GM12878 (cell line): ENCODE measurements around the gene RBM8A. TPM values are rescaled to one million over a fixed set of nuclear protein-coding genes. Genes with fewer than 3 reads are reported as not detected.

Source experiments
- ATAC-seq: fragments of 200-7000 bp; cut with Tn5 transposase; 3 replicates; pipeline ENCODE4 v1.9.1; 2020; ENCODE audit warnings: mild to moderate bottlenecking, moderate library complexity
- BruUV-seq: library from RNA; stranded (reverse); fragments of 400-500 nt; replicated peaks from 2 replicates; lab custom pipeline; 2021; lab: Mats Ljungman, UMichigan
- CTCF ChIA-PET: fragments of 300-600 bp; sonication (Branson Sonifier 250); formaldehyde crosslinking; extraction: SDS; loops from one replicate; lab custom pipeline; 2021; ENCODE audit warnings: inconsistent platforms; lab: Yijun Ruan, JAX
- POLR2A ChIA-PET: fragments of 350-600 bp; formaldehyde crosslinking; extraction: SDS; loops from one replicate; lab custom pipeline; 2021; ENCODE audit warnings: inconsistent platforms; lab: Charles Lee
- RAD21 ChIA-PET: fragments of 300-600 bp; sonication (Branson Sonifier 250); formaldehyde crosslinking; loops from one replicate; lab custom pipeline; 2023; ENCODE audit warnings: antibody characterized with exemption; ENCODE audit not compliant: unreplicated experiment; lab: Charles Lee
- SMC1A ChIA-PET: fragments of 300-600 bp; sonication (Branson Sonifier 250); formaldehyde crosslinking; loops from one replicate; lab custom pipeline; 2023; ENCODE audit not compliant: unreplicated experiment, uncharacterized antibody; lab: Charles Lee
- DNase-seq: peaks from one replicate; pipeline ENCODE4 v3.0.0-alpha.2; 2011; ENCODE audit warnings: low read depth, low spot score
- FAIRE-seq: peaks from 3 replicates; lab custom pipeline; 2011; peaks lifted over from hg19 to GRCh38; lab: Jason Lieb, UNC
- H2AFZ ChIP-seq: 2 replicates; pipeline ENCODE4 v1.6.0; 2011; ENCODE audit warnings: low read depth, low read length, control low read depth; ENCODE audit not compliant: control insufficient read depth
- H3K27ac ChIP-seq: 2 replicates; pipeline ENCODE4 v1.5.1; 2011; ENCODE audit warnings: control low read depth; ENCODE audit not compliant: control insufficient read depth, insufficient read depth
- H3K27me3 ChIP-seq, 2 experiments: replicated peaks in 1 of 2; 2 replicates each; pipeline versions ENCODE4 v1.6.0 to v1.6.1; 2011; ENCODE audit warnings: low read length in 1 of 2; ENCODE audit not compliant: control insufficient read depth in 2 of 2, insufficient read depth in 2 of 2
- H3K36me3 ChIP-seq, 2 experiments: 2 replicates each; pipeline ENCODE4 v1.5.1; 2011; ENCODE audit warnings: low read length in 1 of 2; ENCODE audit not compliant: control insufficient read depth in 2 of 2, insufficient read depth in 2 of 2
- H3K4me1 ChIP-seq: 2 replicates; pipeline ENCODE4 v1.6.1; 2011; ENCODE audit warnings: mild to moderate bottlenecking, low read length, moderate library complexity, mixed read lengths; ENCODE audit not compliant: control insufficient read depth, insufficient read depth
- H3K4me2 ChIP-seq: 2 replicates; pipeline ENCODE4 v1.6.0; 2011; ENCODE audit warnings: control low read depth; ENCODE audit not compliant: control insufficient read depth, insufficient read depth
- H3K4me3 ChIP-seq: fragments of 200-600 bp; sonication (generic); 2 replicates; pipeline ENCODE4 v1.5.1; 2016
- H3K79me2 ChIP-seq: 2 replicates; pipeline ENCODE4 v1.6.0; 2011; ENCODE audit warnings: low read length; ENCODE audit not compliant: control insufficient read depth, insufficient read depth
- H3K9ac ChIP-seq: 2 replicates; pipeline ENCODE4 v1.8.0; 2011; ENCODE audit warnings: low read length, control low read depth, mixed read lengths; ENCODE audit not compliant: control insufficient read depth, insufficient read depth
- H3K9me3 ChIP-seq: replicated peaks from 3 replicates; pipeline ENCODE4 v1.5.1; 2011; ENCODE audit warnings: mild to moderate bottlenecking, low read length; ENCODE audit not compliant: control insufficient read depth, insufficient read depth
- H4K20me1 ChIP-seq: 2 replicates; pipeline ENCODE4 v1.6.0; 2011; ENCODE audit not compliant: control insufficient read depth, insufficient read depth
- CBX3 ChIP-seq: fragments of 200-600 bp; sonication (generic); IDR thresholded peaks from 2 replicates; pipeline ENCODE4 v1.6.1; 2016; ENCODE audit warnings: low read depth, borderline replicate concordance
- CHD1 ChIP-seq: IDR thresholded peaks from 2 replicates; pipeline ENCODE4 v1.6.1; 2012; ENCODE audit warnings: low read depth, low read length, improper control_type of control experiment
- CREB1 ChIP-seq: IDR thresholded peaks from 2 replicates; pipeline ENCODE4 v1.6.1; 2012; ENCODE audit warnings: low read depth, mild to moderate bottlenecking, inconsistent platforms
- DPF2 ChIP-seq: fragments of 450-650 bp; IDR thresholded peaks from 2 replicates; pipeline ENCODE4 v1.6.1; 2017; ENCODE audit warnings: mild to moderate bottlenecking
- HDAC6 ChIP-seq: fragments of 200-600 bp; sonication (generic); IDR thresholded peaks from one replicate; pipeline ENCODE4 v1.8.0; 2017; ENCODE audit warnings: antibody characterized with exemption; ENCODE audit not compliant: unreplicated experiment
- LARP7 ChIP-seq: fragments of 450-650 bp; IDR thresholded peaks from 2 replicates; pipeline ENCODE4 v1.6.1; 2017; ENCODE audit warnings: mild to moderate bottlenecking
- MTA3 ChIP-seq: IDR thresholded peaks from 2 replicates; pipeline ENCODE4 v1.6.1; 2012; ENCODE audit warnings: low read length, inconsistent platforms, borderline replicate concordance
- POU2F2 ChIP-seq: IDR thresholded peaks from 3 replicates; pipeline ENCODE4 v1.6.1; 2011; ENCODE audit warnings: low read depth, mild to moderate bottlenecking, low read length, borderline replicate concordance
- RAD51 ChIP-seq: fragments of 450-650 bp; IDR thresholded peaks from 2 replicates; pipeline ENCODE4 v1.6.1; 2016; ENCODE audit warnings: moderate library complexity, mild to moderate bottlenecking, inconsistent platforms
- RUNX3 ChIP-seq: IDR thresholded peaks from 2 replicates; pipeline ENCODE4 v1.6.1; 2012; ENCODE audit warnings: low read length, inconsistent platforms
- SMAD1 ChIP-seq: fragments of 450-650 bp; IDR thresholded peaks from 2 replicates; pipeline ENCODE4 v1.6.1; 2018; ENCODE audit warnings: mild to moderate bottlenecking, low read depth; ENCODE audit not compliant: partially characterized antibody
- SREBF2 ChIP-seq: IDR thresholded peaks from 2 replicates; pipeline ENCODE4 v1.6.1; 2012; ENCODE audit warnings: mild to moderate bottlenecking, low read length
- TAF1 ChIP-seq: IDR thresholded peaks from 2 replicates; pipeline ENCODE4 v1.6.1; 2011; ENCODE audit warnings: mild to moderate bottlenecking, low read depth, low read length, borderline replicate concordance
- ZNF207 ChIP-seq: fragments of 450-650 bp; IDR thresholded peaks from 2 replicates; pipeline ENCODE4 v1.6.1; 2014; ENCODE audit warnings: antibody characterized with exemption, mild to moderate bottlenecking, borderline replicate concordance
- WGBS: methylation state at CpG from one replicate; pipeline ENCODE4 v1.1.6; 2016; ENCODE audit warnings: low lambda C conversion rate; ENCODE audit not compliant: insufficient replicate concordance, insufficient coverage; ENCODE audit errors: missing lambda C conversion rate; 5-methylcytosine and 5-hydroxymethylcytosine counted together
- in situ Hi-C: fragments of 300-500 bp; cut with MboI; formaldehyde crosslinking; loops from 9 replicates; pipeline ENCODE4 v1.14.3; 2018; ENCODE audit warnings: mixed read lengths
- intact Hi-C: fragments of 100-400 bp; cut with micrococcal nuclease; formaldehyde crosslinking; loops from one replicate; pipeline ENCODE4 v1.14.2; 2022; ENCODE audit not compliant: unreplicated experiment
- polyA plus RNA-seq, 11 experiments: library from polyadenylated mRNA; depleted of rRNA in 4 of 11; unstranded in 6 of 11; stranded (reverse) in 5 of 11; fragments of >200 nt; fragmentation: Nextera tagmentation in 4 of 11; fragmentation: Illumina TruSeq in 1 of 11; extraction: Ambion mirVana in 4 of 11; extraction: Trizol in 1 of 11; gene quantifications; 1 replicate in 1 of 11; 2 replicates in 10 of 11; pipeline versions ENCODE4 v1.2.1 to v1.2.3, GENCODE V29; 2011 to 2016; ENCODE audit warnings: inconsistent platforms in 2 of 11, missing spikeins in 2 of 11, low read depth in 1 of 11
- total RNA-seq, 4 experiments: library from RNA; depleted of rRNA in 3 of 4; stranded (reverse); fragments of >200 nt in 3 of 4; fragmentation: Illumina TruSeq in 1 of 4; extraction: Trizol in 1 of 4; gene quantifications; 2 replicates each; pipeline versions ENCODE4 v1.2.1 to v1.2.3, GENCODE V29; 2013 to 2021
- TF ChIP-seq, protein P1 (sequence below): IDR thresholded peaks from 2 replicates; pipeline ENCODE4 v1.6.1; 2012; ENCODE audit warnings: low read depth, low read length, improper control_type of control experiment
- TF ChIP-seq, protein P2 (sequence below): fragments of 450-650 bp; IDR thresholded peaks from 2 replicates; pipeline ENCODE4 v1.6.1; 2016; ENCODE audit warnings: mild to moderate bottlenecking
- TF ChIP-seq, protein P3 (sequence below): fragments of 150-350 bp; IDR thresholded peaks from 2 replicates; pipeline ENCODE4 v1.6.1; 2016; ENCODE audit warnings: low read depth, low read length
- TF ChIP-seq, protein P4 (sequence below): IDR thresholded peaks from 2 replicates; pipeline ENCODE4 v1.6.1; 2011; ENCODE audit warnings: low read depth, mild to moderate bottlenecking, low read length, moderate library complexity, borderline replicate concordance; ENCODE audit errors: extremely low read depth
- TF ChIP-seq, protein P5 (sequence below): fragments of 450-650 bp; IDR thresholded peaks from 2 replicates; pipeline ENCODE4 v1.6.1; 2017; ENCODE audit warnings: borderline replicate concordance

RBM8A gene
- total and polyA plus RNA-seq, 10 of the 15 experiments (the other 5 are each of a cell fraction or from before 2014, with no cell fraction given), result 110 to 1,248 (median 248) TPM

DNA sequence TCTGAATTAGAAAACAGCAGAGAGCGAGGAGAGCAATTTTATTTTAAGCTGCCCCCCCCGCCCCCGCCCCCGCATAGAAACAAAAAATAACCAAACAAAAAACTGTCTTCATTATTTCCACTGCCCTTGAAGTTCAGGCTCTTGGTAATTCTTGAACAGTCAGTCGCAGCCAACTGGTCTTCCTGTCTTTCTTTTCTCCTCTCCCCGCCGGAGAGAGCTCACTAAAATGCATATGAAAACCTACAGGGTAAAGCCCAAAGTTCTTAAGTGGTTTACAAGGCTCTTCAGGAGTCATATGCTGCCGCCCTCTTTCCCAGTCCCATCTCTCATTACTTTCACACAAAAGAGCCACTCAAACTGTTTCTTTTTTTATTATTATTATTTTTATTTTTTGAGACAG lies 40.5 kb downstream of the RBM8A start:
- Histone ChIP-seq H3K4me1 (no peaks in the 10 kb centered on the region), H2AFZ (no peak overlapping the region), H3K27ac (no peak overlapping the region), H3K9me3 (no peaks in the 10 kb centered on the region), H3K27me3 (peaks cover 2 to 7% of the 10 kb centered on the region in 2 experiments; a peak in 2 of 4 replicates), H4K20me1 (no peaks in the 10 kb centered on the region), H3K4me2 (no peak overlapping the region), H3K79me2 (no peaks in the 10 kb centered on the region), H3K9ac (no peak overlapping the region), H3K4me3 (no peak overlapping the region), H3K36me3 (no peaks in the 10 kb centered on the region)
- intact Hi-C loops (no loop called here), in situ Hi-C loops (no loop called here)
- RAD21 ChIA-PET, result interaction anchor here (0.6 kb wide), 1 partner anchor 26 kb away, joined by 3 read pairs; no protein-coding TSS in a partner anchor
- BruUV-seq, result no TSS peak
- CTCF ChIA-PET, result interaction anchor here (0.6 to 2.7 kb wide), 5 partner anchors 23 to 45 kb away, joined by 3 to 9 read pairs (median 6); partner anchors contain the start of genes ITGA10, NUDT17 and PIAS3
- POLR2A ChIA-PET, result interaction anchor here (0.6 kb wide), 1 partner anchor 179 kb away, joined by 3 read pairs; the partner anchor contains the start of gene PDZK1
- no peak for FAIRE-seq
- ATAC-seq, result no peak
- 68% methylated on average over 8 of the region's 8 CpGs for WGBS
- no peak for DNase-seq
- SMC1A ChIA-PET, result no interaction called here
- TF ChIP-seq POU2F2, result no peak
- TF ChIP-seq, protein P1, sequence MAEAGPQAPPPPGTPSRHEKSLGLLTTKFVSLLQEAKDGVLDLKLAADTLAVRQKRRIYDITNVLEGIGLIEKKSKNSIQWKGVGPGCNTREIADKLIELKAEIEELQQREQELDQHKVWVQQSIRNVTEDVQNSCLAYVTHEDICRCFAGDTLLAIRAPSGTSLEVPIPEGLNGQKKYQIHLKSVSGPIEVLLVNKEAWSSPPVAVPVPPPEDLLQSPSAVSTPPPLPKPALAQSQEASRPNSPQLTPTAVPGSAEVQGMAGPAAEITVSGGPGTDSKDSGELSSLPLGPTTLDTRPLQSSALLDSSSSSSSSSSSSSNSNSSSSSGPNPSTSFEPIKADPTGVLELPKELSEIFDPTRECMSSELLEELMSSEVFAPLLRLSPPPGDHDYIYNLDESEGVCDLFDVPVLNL, result no peak
- TF ChIP-seq RUNX3, result no peak
- TF ChIP-seq CREB1, result no peak
- TF ChIP-seq, protein P2, sequence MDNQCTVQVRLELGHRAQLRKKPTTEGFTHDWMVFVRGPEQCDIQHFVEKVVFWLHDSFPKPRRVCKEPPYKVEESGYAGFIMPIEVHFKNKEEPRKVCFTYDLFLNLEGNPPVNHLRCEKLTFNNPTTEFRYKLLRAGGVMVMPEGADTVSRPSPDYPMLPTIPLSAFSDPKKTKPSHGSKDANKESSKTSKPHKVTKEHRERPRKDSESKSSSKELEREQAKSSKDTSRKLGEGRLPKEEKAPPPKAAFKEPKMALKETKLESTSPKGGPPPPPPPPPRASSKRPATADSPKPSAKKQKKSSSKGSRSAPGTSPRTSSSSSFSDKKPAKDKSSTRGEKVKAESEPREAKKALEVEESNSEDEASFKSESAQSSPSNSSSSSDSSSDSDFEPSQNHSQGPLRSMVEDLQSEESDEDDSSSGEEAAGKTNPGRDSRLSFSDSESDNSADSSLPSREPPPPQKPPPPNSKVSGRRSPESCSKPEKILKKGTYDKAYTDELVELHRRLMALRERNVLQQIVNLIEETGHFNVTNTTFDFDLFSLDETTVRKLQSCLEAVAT, result no peak
- TF ChIP-seq, protein P3, sequence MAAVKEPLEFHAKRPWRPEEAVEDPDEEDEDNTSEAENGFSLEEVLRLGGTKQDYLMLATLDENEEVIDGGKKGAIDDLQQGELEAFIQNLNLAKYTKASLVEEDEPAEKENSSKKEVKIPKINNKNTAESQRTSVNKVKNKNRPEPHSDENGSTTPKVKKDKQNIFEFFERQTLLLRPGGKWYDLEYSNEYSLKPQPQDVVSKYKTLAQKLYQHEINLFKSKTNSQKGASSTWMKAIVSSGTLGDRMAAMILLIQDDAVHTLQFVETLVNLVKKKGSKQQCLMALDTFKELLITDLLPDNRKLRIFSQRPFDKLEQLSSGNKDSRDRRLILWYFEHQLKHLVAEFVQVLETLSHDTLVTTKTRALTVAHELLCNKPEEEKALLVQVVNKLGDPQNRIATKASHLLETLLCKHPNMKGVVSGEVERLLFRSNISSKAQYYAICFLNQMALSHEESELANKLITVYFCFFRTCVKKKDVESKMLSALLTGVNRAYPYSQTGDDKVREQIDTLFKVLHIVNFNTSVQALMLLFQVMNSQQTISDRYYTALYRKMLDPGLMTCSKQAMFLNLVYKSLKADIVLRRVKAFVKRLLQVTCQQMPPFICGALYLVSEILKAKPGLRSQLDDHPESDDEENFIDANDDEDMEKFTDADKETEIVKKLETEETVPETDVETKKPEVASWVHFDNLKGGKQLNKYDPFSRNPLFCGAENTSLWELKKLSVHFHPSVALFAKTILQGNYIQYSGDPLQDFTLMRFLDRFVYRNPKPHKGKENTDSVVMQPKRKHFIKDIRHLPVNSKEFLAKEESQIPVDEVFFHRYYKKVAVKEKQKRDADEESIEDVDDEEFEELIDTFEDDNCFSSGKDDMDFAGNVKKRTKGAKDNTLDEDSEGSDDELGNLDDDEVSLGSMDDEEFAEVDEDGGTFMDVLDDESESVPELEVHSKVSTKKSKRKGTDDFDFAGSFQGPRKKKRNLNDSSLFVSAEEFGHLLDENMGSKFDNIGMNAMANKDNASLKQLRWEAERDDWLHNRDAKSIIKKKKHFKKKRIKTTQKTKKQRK, result no peak
- no peak for TF ChIP-seq MTA3
- TF ChIP-seq, protein P4, sequence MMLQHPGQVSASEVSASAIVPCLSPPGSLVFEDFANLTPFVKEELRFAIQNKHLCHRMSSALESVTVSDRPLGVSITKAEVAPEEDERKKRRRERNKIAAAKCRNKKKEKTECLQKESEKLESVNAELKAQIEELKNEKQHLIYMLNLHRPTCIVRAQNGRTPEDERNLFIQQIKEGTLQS, result no peak
- TF ChIP-seq, protein P5, sequence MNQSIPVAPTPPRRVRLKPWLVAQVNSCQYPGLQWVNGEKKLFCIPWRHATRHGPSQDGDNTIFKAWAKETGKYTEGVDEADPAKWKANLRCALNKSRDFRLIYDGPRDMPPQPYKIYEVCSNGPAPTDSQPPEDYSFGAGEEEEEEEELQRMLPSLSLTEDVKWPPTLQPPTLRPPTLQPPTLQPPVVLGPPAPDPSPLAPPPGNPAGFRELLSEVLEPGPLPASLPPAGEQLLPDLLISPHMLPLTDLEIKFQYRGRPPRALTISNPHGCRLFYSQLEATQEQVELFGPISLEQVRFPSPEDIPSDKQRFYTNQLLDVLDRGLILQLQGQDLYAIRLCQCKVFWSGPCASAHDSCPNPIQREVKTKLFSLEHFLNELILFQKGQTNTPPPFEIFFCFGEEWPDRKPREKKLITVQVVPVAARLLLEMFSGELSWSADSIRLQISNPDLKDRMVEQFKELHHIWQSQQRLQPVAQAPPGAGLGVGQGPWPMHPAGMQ, result no peak
- TF ChIP-seq LARP7, result no peak
- no peak for TF ChIP-seq RAD51
- TF ChIP-seq HDAC6, result no peak
- no peak for TF ChIP-seq CBX3
- TF ChIP-seq SREBF2, result no peak
- no peak for TF ChIP-seq SMAD1
- TF ChIP-seq TAF1, result no peak
- no peak for TF ChIP-seq ZNF207
- TF ChIP-seq DPF2, result no peak
- no peak for TF ChIP-seq CHD1
